ENCODE data around the gene TRIM38.
"Not testable (repeated sequence)": the region's sequence is repeated elsewhere in the genome, so short reads cannot be mapped to it uniquely, and the experiment has no call there.

Gene TRIM38

DNA sequence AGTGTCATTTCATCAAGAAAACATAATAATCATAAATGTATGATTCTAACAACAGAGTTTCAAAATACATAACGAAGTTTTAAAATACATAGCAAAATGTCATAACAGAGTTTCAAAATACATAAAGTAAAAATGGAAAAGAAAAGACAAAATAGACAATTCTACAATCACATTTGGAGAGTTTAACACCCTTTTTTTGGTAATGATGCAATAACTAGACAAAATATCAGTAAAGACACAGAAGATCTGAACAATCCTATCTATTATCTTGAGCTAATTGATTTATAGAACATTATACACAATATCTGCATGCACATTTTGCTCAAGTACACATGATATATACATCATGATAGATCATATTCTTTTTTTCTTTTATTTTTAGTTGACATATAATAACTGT, 18.7 kb upstream of the TRIM38 start:
- no peak for DNase-seq

DNA sequence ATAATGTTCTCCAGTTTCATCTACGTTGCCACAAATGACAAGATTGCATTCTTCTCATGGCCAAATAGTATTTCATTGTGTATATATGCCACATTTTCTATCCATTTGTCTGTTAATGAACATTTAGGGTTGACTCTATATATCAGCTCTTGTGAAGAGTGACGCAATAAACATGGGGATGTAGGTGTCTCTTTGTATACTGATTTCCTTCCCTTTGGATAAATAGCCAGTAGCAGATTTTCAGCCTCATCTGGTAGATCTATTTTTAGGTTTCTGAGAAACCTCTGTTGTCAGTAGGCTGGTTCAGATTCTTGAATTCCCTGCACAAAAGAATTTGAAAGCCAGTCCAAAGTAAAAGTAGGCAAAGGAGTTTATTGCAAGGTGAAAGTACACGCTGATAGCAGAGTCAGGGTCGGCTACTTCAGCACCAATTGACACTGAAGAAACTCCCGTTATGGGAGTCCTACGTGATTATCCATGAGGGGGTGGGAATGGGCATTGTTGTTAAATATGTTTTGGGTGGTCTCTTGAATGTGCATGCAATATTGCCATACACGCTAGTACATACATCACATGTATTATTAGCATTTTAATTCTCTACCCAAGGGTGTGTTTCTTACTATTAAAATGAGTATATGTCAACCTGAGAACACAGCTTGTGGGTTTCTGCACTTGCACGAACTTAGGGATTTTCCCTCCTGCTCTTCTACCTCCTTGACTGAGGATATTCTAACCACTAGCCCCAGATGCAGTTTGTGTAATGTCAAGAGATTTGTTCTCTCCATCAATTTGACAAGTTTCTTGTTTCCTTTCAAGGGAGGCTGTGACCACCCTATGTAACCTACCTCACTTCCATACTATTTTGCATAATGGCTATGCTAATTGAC, 17.7 kb upstream of the TRIM38 start:
- no peak for DNase-seq

DNA sequence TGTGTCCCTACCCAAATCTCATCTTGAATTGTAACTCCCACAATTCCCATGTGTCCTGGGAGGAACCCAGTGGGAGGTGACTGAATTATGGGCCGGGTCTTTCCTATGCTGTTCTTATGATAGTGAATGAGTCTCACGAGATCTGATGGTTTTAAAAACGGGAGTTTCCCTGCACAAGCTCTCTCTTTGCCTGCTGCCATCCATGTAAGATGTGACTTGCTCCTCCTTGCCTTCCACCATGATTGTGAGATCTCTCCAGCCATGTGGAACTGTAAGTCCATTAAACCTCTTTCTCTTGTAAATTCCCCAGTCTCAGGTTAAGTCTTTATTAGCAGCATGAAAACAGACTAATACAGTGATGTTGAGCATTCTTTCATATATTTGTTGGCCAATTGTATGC, 16.9 kb upstream of the TRIM38 start:
- DNase-seq: not testable (repeated sequence)

DNA sequence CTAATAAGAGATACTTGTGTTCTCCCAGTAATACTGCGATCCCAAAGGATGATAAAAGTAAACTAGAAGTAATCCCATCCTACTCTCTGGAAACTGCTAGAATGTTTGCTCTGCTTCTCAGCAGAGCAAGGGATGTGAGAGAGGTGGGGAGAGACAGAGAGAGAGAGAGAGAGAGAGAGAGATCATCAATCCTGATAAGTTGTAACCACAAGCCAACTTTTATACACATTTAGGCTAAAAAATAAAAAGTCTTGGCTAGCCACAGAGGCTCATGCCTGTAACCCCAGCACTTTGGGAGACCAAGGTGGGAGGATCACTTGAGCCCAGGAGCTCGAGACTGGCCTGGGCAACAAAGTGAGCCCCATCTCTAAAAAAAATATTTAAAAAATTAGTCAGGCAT, 16.0 kb upstream of the TRIM38 start:
- DNase-seq: no peak

DNA sequence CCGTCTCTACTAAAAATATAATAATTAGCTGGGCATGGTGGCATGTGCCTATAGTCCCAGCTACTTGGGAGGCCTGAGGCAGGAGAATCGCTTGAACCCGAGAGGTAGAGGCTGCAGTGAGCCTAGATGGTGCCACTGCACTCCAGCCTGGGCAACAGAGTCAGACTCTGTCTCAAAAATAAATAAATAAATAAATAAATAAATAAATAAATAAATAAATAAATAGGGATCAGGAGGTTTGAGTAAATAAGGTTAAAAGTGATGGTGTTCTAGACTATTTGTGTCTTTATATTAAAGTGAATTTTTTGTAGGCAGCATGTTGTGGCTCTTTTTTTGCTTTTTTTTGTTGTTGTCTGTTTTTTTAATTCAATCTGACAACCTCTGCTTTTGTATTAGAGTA, 15.1 kb upstream of the TRIM38 start:
- not testable (repeated sequence) for DNase-seq

DNA sequence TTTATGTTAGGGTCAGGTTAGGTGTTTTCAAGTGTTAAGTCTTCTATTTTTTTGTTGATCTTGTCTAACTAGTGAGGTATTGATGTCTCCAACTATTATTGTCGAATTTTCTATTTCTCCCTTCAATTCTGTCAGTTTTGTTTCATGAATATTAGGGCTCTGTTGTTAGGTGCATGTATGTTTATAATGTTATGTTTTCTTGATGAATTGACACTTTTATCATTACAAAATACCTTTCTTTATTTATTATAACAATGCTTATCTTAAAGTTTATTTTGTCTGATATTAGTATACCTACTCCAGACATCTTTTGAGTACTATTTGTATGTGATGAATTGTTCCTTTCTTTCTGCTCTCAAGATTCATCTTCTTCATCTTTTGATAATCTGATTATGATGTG, 12.9 kb upstream of the TRIM38 start:
- DNase-seq: no peak

DNA sequence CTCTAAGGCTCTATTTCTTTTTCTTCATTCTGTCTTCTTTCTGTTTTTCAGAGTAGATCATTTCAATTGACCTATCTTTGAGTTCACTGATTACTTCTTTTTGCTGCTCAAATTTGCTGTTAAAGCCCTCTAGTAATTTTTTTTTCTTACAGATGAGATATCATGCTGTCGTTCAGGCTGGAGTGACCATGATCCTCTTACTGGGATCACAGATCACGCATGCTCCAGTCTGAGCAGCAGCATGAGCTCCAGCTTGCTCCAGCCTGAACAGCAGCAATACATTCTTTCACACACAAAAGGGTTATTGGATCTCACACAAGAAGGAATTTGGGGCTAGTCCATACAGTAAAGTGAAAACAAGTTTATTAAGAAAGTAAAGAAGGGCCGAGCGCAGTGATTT, 12.3 kb upstream of the TRIM38 start:
- no peak for DNase-seq

DNA sequence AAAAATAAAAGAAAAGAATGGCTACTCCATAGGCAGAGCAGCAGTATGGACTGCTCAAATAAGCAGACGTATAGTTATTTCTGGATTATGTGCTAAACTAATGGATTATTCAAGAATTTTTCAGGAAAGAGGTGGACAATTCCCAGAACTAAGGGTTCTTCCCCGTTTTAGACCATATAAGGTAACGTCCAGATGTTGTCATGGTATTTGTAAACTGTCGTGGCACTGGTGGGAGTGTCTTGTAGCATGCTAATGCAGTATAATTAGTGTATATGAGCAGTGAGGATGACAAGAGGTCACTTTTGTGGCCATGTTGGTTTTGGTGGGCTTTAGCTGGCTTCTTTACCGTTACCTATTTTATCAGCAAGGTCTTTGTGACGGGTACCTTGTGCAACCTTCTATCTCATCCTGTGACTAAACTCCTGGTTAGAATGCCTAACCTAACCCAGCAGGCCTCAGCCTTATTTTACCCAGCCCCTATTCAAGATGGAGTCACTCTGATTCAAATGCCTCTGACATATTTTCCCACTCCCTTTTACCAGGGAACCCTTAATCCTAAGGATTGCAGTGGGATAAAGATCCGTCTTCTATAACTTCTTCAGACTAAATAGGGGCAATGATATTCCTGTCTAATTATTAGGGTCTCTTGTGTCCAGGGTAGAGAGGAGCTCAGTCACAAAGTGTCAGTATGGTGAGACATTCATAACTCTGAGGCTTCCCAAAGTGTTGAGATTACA, 11.1 kb upstream of the TRIM38 start:
- no peak for DNase-seq

DNA sequence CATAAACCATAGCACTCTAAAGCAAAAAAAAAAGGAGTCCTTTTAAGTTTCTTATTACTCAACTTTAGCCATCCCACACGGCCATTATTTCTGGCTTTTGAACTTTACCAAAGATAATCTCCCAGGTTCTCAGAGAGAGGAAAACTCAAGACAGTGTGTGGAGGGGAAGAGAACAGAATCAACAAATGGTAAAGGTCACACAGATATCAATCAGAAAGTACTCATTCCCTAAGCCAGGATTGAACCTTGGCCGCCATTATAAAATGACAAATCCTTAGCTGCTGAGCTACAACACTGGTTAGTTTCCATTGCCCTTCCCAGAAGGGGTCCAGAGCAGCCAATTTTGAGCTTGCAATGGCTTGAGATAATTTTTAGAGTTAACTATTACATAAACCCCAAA, 10.1 kb upstream of the TRIM38 start:
- DNase-seq: no peak

DNA sequence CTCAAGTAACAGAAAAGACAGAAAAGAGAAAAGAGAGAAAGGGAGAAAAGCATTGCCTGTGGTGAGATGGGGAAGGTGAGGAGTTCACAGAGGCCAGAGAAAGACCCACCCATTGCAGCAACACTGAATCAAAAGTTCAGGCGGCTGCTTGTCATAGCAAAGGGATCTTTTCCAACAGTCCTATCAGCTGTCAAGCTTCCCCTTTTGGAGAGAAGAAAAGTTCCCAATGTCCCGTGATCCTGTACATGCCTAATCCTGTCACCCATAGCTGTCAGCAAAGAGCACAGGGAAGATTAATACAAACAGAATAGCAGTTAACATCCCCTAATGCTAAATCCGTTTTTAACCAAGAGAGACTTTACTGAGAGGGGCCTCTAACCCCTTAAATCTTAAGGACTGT, 8.9 kb upstream of the TRIM38 start:
- no peak for DNase-seq

DNA sequence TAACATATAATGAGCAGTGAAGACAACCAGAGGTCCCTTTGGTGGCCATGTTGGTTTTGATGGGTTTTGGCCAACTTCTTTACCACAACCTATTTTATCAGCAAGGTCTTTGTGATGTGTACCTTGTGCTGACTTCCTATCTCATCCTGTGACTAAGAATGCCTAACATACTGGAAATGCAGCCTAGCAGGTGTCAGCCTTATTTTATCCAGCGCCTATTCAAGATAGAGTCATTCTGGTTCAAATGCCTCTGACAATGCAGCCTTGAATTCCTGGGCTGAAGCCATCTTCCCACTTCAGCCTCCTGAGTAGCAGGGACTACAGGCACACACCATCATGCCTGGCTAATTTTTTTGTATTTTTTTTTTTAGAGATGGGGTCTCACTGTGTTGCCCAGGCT, 7.8 kb upstream of the TRIM38 start:
- no peak for DNase-seq

DNA sequence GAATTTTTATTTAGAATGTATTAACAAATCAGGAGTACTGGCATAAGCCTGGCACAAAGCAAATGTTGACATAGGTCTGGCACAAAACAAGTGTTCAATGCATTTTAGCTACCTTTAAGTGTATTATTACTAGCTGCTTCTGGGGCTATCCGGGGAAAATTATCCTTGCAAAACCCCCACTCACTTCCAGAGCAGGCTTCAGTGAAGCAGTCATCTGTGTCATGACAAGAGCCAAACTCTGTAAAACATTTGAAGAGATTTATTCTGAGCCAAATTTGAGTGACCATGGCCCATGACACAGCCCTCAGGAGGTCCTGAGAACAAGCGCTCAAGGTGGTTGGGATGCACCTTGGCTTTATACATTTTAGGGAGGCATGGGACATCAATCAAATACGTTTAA, 6.4 kb upstream of the TRIM38 start:
- DNase-seq: no peak

DNA sequence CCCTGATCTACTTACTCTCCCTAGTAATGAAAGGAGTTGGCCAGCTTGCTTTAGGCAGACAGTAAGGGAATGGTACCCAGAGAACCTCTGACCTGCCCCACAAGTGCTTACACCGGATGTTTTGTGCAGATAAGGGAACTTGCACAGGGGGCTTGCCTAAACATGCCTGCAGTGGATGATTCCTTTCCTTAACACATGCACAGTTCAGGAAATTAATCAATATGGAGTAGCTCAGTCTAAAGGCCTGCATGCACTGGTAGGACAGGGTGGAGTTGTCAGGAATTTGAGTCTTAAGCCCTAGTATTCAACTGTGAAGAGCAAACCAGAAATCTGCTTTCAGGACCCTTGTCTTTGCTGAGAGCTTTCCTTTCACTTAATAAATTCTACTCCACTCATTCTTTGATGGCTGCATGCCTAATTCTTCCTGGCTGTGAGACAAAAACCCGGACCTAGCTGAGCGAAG, 3.9 kb upstream of the TRIM38 start:
- DNase-seq: no peak

DNA sequence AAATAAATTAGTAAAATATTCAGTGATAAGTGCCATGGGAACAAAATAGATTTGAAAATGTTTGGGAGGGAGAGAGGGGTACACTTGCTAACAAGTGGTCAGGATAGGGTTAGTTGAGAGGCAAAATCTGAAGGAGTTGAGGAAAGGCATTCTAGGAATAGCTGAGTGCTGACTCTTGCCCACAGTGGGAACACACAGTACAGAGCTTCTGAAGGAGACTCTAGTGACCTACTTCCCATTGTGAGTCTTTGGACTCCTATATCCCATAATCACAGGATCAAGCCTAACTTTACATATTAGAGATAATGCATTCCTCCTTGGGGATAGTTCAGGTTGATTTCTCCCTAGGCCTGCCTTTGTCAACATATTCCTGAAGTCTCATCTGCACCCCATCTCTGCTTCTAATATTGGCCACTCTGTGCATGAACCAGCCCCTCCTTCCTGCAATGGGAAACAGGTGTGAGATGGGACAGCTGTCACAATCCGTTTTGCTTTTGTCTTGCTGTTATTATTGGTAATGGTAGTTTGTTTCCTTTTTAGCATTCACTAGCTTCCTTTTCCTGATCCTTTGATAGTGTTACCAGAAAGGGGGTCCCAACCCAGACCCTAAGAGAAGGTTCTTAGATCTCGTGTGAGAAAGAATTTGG, 2.6 kb upstream of the TRIM38 start:
- no peak for DNase-seq

DNA sequence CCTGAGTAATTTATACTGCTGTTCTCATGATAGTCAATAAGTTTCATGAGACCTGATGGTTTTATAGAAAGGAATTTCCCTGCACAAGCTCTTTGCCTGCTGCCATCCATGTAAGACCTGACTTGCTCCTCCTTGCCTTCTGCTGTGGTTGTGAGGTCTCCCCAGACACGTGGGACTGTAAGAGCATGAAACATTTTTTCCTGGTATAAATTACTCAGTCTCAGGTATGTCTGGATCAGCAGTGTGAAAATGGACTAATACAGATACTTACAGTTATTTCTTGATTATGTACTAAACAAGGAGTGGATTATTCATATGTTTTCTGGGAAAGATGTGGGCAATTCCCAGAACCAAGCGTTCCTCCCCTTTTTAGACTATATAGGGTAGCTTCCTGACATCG, 1.9 kb upstream of the TRIM38 start:
- DNase-seq: no peak

DNA sequence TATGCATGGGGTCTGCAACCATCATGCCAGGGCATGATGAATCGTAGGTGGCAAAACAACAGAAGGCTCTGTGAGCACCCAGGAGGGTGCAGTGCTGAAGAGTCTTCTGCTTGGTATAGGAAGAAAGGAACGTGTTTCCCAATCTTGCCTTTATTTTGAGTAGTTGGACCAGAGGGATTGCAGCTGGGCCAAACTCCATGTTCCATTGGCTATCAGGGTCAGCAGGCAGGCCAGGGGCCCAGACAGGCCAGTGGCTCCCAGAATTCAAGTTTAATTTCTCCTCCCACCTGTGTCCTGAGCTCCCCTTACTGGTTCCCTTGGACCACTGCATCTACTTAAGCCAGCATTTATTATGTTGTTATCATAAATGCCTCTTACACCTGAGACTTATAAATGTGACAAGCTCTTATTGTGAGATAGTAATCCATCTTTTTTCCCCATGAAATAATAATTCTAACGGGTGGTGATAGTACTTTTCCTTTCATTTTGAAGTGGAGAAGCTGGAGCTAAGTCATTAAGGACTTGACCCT, 918 bp upstream of the TRIM38 start:
- no peak for DNase-seq

DNA sequence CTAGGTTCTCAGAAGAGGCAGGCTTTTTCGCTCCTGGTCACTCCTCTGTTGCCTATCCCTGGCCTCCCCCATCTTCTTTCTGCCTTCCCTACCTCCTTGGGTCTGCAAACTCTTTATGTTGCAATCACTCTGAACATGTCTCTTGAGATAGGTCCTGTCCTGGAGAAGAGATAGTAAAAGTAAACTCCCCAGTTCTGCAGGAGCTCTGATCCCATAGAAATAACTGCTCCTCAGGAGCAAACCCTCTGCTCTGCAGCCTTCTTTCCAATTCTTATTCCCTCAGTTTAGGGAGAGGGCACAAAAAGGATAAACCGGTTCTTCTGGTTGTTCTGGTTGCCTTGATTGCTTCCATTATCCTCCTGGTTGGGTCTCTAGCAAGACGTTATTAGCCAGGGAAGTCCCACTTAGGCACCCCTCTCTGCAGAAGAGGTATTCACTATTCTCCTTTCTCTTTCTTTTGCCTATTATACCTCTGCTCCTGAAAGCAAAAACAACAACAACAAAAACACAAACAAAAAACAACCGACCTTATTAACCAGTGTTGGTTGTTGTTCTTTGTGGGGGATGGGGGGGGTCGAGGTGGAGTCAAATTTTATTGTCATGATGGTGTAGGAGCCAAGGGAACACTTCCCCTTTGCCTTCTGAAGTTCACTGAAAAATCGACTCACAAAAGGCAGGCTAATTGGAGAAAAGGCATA, 973 bp downstream of the TRIM38 start:
- DNase-seq: no peak

DNA sequence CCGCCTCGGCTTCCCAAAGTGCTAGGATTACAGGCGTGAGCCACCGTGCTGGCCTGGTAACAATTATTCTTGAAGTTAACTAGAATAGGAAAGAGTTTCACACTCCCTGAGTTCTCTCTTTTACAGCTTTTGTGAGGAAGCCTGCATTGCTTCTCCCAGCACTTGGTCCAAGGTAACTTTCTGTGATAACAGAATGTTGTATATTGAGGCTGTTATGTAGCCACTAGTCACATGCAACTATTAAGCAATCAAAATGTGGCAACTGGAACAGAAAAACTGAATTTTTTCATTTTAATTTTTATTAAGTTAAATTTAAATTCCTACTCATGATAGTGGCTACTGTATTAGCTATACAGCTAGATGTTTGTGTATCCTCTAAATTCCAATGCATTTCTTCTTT, 2.5 kb downstream of the TRIM38 start:
- no peak for DNase-seq

DNA sequence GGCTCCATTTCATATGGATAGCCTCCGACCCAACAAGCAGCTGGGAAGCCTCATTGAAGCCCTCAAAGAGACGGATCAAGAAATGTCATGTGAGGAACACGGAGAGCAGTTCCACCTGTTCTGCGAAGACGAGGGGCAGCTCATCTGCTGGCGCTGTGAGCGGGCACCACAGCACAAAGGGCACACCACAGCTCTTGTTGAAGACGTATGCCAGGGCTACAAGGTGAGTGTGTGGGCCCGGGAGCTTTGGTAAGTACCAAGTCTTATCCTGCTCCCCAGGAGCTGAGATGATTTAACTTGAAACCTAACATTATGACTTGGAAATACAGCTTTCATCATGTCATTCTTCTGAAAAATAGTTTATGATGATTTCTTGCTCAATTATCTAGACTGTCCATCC, 4.1 kb downstream of the TRIM38 start:
- no peak for DNase-seq

DNA sequence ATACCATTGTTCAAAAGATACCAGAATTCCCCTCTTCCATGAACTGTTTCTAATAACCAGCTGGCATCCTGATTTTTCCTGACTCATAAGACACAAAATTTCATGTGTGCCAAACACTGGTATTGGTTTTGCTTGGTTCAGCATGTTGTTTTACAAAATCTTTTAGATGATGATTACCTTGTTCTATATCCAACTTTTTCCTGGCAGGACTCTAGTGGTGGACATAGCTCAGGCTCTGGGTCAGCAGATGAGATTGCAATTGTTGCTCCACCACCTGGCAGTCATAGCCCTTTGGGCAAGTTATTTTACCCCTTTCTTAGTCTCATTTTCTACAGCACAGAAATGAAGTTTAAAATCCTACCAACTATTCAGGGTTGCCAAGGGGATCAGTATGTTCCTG, 6.2 kb downstream of the TRIM38 start:
- DNase-seq: no peak

DNA sequence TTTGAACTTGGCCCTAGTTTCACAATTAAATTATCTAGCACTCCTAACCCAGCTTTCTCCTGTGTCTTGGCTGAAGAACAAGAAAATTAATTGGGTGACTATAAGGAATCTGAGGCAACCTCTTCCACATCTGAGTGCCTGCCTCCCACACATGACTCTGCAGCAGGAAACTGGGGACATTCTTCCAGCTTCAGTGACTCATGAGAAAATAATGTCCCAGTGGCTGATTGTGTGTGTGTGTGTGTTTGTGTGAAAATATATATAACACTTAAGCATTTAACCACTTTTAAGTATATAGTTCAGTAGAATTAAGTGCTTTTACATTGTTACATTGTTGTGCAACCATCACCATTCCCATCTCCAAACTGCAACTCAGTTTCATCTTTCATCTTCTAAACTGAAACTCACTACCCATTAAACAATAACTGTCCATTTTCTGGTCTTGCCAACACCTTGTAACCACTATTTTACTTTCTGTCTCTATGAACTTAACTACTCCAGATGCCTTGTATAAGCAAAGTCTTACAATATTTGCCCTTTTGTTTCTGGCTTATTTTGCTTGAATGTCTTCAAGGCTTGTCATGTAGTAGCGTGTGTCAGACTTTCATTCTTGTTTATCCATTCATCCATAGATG, 8.7 kb downstream of the TRIM38 start:
- no peak for DNase-seq

DNA sequence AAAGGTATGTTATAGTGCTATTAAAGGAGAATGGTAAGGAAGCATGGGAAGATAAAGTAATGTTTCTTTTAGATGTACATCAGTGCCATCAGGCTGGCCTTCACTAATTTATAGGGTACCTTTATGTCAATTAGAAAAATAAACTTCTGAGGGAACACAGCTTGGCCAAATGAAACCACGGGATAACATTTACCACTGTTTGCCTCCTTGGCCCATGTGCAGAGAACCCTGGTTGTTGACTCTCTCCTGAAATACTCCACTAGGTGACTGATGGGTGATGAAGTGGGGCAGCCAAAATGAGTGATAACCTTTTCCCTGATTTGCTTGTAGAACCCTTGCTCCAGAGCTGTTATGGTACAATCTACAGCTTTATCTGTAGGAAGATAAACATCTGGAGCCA, 9.5 kb downstream of the TRIM38 start:
- no peak for DNase-seq
